Activated CD4-positive, CD25-positive, alpha-beta regulatory T cell treated with anti-CD3 and anti-CD28 coated beads, Interleukin-2, amount 50 U/mL, for 24 hours (primary cell): ENCODE results near the gene DNMT1.
"Not testable (repeated sequence)": the region's sequence is repeated elsewhere in the genome, so short reads cannot be mapped to it uniquely, and the experiment has no call there.

Experiments
- ATAC-seq, 2 donors: fragments of 150-1000 bp; cut with Tn5 transposase; one replicate each; pipeline ENCODE4 v1.10.0; 2021; ENCODE audit warnings: mild to moderate bottlenecking in 1 of 2, moderate library complexity in 1 of 2

DNMT1 gene

DNA sequence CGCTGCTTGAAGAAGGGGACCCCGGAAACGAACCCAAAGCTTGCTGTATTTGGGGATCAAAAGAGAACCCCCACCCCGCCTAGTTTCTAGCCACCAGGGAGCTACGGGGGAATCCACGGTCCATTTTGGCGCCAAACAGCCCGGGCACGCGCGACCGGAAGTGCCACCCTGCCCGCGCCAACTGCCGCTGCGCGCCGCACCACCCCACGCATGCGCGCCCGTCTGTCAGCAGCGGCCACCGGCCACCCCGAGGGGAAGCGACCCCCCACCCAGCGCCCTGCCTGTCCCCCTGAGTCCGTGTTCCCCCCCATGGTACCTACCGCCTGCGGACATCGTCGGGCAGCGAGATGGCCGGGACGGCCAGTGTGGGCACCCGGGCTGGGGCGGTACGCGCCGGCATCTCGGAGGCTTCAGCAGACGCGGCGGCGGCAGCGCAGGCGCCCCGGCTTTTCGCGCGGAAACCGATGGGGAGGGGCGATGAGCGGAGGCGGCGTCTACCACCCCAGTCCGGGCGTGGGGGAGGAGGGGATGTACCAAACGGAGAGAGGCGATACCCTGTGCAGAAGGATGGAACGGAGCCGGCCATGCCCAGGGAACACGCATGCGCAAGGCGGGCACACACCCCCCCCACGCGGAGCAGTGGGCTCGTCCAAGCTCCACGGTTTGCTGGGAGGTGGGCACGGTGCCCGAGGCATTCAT is at the start of gene DNMT1:
DNMT1 (minus strand) TSS at position 454 of the 699 bp plus-strand sequence; CDS start at position 400, 54 bp downstream.
- peak; percentile 95 to 97 for ATAC-seq

DNA sequence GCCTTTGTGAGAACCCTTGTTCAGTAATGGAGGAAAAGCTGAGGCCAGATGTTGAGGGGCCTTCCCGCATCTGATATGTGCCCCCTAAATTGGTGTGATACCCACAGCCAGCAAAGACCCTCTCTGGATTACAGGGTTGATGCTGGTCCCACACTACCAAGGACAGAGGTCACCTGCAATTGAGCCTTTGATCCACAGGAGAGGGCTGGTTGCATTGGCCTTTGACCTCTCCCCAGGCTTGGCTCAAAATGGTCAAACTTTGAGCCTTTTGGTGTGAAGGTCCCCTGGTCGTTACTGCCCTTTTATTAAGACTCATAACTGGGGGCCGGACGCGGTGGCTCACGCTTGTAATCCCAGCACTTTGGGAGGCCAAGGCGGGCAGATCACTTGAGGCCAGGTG is 48.9 kb upstream of the DNMT1 start:
- ATAC-seq, result no peak

DNA sequence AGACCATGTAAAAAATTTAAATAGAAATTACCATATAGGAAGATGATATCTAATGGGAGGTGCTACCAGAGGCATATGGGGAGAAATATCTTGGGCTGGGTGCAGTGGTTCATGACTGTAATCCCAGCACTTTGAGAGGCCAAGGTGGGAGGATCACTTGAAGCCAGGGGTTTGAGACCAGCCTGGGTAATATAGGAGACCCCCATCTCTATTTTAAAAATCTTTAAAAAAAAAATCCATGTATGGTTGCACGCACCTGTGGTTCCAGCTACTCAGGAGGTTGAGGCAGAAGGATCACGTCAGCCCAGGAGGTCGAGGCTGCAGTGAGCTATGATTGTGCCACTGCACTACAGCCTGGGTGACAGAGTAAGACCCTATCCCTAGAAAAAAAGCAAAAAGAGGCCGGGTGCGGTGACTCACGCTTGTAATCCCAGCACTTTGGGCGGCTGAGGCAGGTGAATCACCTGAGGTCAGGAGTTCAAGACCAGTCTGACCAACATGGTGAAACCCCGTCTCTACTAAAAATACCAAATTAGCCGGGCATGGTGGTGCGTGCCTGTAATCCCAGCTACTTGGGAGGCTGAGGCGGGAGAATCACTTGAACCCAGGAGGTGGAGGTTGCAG is 47.2 kb upstream of the DNMT1 start:
- ATAC-seq, result not testable (repeated sequence)

DNA sequence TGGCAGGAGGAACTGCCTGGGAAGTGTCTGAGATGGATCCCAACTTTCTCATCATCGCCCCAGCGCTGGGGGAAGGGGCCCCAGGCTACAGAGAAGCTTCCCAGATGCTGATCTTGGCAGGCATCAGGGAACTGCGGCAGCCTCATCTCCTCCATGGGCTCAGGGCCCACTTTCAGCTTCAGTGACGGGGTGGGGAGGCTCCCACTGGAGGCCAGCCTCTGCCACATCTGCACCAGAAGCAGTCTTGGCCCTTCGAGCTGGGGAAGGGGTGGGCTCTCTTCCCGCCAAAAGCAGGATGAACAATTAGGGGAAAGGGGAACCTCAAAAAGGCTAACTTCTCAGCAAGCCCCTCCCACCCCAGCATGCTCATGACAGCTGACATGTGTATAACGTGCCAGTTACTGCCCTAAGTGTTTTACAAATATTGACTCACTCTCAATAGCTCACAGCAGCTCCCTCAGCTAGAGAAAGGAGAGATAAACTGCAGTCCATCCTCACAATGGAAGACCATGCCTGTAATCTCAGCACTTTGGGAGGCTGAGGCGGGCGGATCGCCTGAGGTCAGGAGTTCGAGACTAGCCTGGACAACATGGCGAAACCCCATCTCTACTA is 43.5 kb upstream of the DNMT1 start:
- ATAC-seq, result no peak

DNA sequence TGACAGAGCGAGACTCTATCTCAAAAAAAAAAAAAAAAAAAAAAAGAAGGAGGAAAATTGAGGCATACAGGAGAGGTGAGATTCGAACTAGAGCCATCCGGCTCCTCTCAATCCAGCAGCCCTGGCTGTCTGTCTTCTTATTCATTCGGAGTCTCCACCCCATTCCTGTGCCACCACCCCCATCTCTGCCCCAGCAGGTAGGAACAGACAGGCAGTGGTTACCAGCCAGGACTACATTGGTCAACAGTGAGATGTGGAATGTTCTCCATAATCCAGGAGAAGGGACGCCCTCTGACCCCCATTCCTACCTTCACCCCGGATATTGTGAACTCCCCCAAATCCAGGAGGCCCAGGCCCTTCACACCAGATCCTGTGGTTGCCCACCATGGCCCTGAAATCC is 42.9 kb upstream of the DNMT1 start:
- ATAC-seq, result no peak

DNA sequence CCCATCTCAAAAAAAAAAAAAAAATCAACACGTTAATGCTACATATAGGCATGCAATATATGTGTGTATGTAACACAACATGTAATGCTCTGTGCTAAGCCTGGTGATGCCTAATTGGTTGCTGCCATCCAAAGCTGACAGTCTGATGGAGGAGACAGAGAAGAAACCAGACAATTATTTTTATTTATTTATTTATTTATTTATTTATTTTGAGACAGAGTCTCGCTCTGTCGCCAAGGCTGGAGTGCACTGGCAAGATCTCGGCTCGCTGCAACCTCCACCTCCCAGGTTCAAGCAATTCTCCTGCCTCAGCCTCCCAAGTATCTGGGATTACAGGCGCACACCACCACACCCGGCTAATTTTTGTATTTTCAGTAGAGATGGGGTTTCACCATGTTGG is 40.7 kb upstream of the DNMT1 start:
- ATAC-seq, result not testable (repeated sequence)

DNA sequence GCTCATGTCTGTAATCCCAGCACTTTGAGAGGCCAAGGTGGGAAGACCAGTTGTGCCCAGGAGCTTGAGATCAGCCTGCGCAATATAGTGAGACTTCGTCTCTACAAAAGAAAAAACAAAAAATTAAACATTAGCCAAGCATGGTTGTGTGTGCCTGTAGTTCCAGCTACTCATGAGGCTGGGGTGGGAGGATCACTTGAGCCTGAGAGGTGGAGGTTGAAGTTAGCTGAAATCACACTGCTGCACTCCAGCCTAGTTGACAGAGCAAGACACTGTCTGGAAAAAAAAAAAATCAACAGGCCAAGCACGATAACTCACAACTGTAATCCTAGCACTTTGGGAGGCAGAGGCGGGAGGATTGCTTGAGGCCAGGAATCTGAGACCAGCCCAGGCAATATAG is 40.2 kb upstream of the DNMT1 start:
- no peak for ATAC-seq

DNA sequence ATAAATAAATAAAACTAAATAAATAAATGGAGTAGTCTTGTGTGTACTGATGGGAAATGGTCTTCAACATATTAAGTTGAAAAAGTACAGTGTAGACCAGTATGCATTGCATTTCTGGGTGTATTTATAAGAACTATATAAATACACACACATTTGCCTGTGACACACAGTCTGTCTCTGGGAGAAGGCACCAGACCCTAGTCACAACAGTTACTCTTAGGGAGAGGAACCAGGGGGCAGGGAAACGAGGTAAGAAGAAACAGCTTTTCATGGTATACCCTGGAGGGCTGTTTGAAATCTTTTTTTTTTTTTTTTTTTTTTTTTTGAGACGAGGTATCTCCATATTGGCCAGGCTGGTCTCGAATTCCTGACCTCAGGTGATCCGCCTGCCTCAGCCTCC is 39.2 kb upstream of the DNMT1 start:
- ATAC-seq, result no peak

DNA sequence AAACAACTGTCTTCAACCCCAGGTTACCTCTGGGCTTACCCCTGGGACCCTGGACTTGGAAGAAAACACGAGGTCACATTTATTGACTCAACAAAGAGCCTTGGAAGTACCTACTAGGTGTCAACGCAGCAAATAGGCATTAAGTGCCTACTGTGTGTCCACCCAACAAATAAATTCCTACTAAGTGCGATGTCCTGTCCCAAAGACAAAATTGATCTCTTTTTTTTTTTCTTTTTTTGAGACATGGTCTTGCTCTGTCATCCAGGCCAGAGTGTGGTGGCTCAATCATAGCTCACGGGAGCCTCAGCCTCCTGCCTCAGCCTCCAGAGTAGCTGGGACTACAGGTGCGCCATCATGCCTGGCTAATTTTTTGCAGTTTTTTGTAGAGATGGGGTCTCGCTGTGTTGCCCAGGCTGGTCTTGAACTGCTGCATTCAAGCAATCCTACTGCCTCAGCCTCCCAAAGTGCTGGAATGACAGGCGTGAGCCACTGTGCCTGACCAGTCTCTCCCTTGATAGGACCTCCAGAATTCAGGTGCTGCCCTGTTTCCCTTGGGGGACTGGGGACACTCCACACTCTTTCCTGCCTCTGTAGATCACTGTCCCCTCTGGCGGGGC is 37.0 kb upstream of the DNMT1 start:
- no peak for ATAC-seq

DNA sequence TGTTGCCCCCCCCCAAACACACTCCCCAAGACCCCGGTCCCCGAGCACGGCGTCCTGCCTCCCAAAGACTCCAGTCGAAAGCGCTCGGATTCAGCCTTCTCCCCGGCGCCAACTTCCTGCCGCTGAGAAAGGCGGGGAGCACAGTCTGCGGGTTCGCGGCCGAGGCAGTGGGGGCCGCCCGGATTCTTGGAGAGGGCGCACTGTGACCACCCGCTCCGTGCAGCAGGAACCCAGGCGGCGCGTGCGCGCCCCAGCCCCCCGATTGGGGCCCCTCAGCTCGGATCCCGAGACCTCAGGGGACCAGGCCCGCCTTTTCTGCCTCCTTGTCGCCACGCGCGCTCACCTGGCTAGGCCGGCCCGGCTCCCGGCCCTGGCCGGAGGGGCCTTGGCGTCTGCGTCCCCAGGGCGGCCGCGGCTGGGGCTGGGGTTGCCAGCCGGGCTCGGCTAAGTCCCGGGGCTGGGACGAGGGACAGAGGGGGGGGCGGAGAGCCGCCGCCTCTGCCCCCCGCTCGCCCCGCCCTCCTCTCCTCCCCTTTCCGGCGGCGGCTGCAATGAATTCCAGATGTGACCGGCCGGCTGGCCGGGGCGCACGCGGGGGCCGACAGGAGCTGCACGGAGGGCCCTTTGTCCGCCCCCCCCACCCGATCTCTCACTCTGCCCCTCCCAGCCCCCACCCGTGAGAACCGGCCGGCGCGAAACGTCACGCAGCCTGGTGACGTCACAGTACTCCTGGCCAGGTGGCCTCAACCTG is 36.3 kb upstream of the DNMT1 start, which contains the start of gene S1PR2:
S1PR2 (minus strand) TSS at position 471 of the 751 bp plus-strand sequence. CDS start 6,426 bp downstream, outside the sequence.
- peak; percentile 55 to 57 for ATAC-seq

DNA sequence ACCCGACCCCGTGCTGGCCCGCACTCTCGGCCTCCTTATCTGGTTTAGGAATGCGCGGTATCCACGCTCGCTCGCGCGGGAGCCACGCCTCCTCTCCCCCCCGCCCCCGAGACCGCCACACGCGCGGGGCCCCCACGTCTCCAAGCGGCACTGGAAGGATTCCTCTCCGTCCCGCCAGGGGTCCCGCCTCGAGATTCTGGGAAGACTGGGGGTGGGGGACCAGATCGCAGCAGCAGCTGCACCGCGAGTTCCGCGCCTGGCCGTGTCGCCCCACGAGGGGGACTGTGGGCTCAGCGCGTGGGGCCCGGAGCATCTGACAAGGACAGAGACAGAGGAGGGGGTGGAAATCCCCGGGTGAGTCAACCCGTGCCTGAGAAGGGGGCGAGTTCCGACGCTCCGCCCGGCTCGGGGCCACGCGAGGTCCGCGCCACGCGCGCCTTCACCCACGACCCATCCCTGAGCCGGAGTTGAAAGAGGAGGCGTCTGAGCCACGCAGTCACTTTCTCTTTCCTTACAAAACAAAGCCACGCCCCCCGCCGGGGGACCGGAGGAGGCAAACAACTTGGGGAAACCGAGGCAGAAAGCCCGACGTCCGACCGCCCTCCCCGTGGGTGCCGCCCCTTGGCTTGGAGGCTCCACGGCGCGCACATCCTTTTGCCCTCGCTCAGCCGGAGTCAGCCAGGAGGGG is 35.6 kb upstream of the DNMT1 start:
- ATAC-seq, result peak; percentile 75 to 79

DNA sequence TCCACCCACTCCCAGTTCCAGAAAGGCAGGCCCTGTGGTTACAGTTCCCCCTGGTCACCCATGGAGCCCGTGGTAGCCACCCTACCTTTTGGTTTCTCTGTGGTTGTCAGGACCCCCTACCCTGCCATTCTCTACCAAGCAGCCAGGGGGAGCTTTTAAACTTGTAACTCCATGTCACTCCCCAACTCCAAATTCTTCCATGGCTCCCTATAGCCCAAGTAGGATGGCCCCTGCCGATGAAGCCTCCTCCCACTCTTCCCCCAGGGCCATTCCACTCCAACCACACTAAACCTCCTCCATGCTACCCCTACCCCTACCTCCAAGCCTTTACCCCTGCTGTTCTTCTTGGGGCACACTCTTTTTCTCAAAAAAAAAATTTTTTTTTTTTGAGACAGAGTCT is 34.2 kb upstream of the DNMT1 start:
- no peak for ATAC-seq

DNA sequence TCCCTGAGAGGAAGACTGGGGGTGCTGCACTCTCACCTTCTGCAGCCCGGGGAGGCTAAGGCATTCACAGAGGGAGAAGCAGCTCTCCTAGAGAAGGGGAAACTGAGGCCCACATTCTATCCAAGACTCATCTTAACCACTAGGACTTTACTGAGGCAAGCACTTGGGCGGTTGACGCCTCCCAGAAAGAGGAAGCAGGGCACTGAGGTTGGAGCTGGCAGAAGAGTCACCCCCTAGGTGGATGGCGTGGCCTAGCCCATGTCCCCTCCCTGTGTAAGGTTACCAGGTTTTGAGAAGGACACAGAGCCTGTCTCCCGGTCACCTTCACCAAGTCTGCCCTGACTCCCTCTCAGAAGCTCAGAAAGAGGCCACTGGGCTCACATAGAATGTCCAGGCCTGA is 33.6 kb upstream of the DNMT1 start:
- ATAC-seq, result no peak

DNA sequence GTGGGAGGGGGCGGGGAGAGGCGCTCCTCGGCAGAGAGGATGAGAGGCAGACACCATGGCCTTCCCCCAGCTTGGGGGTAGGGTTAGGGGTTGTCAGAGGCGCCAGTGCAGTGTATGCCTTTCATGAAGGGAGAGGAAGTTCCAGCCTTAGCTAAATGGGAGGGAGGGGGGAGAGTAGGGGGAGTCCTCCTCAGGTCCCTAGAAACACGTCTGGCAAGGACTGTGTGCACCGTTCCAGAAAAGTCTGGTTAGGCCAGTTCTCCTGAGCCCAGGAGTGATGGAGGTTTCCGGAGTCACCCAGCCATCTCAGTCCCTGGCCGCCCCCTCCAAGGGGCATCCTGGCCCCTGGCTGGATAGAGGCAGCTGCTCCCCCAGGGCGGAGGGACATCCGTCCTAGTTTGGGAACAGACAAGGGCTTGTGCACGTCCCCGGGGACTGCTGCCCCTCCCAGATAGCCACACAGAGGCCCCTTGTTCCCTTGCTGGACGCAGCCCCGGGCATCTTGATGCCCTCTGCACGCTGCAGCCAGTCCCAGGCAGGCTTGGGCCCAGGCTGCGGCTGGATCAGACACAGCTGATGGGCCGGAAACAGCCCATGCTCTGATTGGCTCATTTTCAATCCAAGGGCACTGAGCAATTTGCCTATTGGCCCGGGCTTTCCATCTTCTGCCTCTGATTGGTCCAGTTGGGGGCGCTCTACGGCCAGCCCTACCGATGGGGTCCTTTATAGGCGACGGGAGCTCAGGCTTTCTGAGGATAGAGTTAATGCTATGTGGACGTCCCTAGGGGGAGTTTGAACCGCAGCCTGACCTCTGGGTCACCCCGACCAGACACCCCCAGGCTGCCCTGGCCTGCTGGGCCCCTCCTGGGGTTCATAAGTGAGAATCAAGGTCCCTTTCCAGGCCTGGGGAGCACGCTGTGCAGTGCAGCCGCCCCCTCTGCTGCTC is 32.5 kb upstream of the DNMT1 start:
- no peak for ATAC-seq

DNA sequence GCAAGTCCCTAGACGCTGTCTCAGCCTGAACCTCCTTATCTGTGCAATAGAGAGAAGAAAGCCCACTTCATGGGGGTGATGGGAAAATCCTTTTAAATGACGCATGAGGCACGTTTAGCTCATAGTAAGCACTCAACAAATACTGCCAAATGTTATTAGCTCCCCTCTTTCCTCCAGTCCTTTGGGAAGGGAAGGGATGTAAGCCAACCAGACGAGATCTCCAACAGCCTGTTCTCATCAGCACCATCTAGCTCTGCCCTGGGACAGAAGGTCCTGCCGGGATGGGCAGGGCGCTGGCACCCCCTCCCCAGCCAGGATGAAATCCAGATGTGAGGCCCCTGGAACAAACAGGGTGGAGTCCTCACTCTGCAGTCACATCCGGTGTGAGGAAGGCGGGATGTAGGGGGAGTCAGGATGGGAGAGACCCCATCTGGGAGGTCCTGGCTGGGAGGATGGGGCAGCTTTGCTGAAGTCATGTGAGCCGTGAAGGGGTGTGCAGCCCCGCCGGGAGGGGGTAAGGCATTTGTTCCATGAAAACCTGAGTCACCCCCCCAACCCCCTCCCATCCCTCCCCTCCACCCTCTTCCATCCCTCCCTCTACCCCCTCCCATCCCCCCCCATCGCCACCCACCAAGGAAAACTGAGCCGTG is 31.7 kb upstream of the DNMT1 start:
- no peak for ATAC-seq

DNA sequence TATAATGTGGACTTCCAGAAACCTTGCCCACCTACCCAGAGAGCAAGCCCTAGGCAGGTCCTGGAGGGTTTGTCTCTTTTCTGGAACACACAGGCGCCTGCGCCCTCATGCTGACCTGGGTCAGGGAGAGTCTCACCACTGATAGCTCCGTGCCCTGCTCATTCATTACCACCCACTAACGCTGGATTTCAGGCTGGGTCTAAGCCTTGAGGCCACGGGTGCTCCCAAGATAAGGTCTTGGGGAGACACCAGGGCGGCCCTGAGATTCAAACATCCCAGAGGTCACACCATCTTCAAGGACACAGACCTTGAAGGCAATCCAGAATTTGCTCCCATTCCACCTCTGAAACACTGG is 31.2 kb upstream of the DNMT1 start:
- ATAC-seq, result no peak

DNA sequence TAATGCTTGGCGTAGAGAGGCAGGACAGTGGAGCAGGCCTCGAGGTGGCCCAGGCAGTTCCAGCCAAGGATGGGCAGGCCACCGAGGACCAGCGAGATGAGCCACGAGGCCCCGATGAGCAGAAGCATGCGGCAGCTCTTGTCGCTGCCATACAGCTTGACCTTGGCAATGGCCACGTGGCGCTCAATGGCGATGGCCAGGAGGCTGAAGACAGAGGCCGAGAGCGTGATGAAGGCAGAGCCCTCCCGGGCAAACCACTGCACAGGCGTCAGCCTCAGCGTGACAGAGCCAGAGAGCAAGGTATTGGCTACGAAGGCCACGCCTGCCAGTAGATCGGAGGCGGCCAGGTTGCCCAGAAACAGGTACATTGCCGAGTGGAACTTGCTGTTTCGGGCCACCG is 29.6 kb upstream of the DNMT1 start:
- no peak for ATAC-seq

DNA sequence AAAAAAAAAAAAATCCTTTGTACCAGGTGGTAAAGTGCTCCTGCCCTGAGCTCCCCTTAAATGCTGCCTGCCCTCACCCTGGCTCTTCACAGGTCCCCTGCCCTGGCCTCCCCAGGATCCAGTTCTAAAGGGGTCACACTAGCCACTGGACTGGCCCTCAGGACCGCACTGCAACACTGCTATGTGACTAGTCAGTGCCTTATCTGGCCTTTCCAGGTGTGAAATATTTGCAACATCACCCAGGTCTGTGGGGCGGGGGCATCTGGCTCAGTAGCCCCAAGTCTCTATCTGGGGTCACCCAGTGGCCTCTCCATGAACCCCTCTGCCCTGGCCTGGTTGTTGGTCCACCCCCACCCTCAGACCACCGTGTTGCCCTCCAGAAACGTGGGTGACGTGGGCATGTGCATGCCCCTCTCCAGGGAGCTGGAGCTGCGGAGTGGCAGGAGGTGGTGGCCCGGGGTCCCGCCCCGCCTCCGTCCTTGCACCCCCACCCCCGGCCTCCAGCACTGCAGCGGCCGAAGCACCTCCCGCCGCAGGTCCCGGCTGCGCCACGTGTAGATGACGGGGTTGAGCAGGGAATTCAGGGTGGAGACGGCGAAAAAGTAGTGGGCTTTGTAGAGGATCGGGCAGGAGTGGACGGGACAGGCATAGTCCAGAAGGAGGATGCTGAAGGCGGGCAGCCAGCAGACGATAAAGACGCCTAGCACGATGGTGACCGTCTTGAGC is 28.9 kb upstream of the DNMT1 start:
- ATAC-seq, result no peak

DNA sequence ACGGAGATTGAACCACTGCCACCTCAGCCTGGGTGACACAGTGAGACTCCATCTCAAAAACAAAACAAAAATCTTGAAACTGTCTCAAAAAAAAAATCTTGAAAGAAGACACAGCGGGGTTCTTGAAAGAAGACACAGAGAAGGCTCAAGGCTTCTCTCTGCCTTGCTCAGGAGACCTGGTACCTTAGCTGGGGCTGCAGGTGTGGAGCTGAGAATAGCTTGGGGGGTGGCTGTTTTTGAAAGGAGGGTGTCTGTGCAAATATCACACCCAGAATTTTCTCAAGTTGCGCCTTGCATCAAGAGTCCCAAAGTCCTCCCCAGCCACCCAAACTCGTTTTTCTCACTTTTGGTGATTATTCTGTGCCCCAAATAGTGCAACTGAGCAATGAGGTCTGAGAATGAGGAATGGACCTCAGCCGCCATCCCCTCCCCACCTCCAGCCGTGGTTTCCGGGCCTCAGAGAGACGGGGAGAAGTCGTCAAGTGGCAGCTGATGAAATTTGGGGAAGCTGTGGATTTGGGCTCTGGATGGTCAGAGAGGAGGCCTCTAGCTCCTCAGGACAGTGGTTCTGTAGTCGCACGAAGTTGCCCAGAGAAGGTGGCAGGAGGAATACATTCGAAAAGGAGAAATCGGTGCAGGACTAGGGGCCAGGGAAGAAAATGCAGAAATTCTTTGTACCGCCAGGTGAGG is 27.6 kb upstream of the DNMT1 start:
- no peak for ATAC-seq
